GM12875 (cell line): ENCODE results near the gene TMEM272.

ENCODE experiments used
- H3K4me3 ChIP-seq: one replicate; pipeline ENCODE4 v1.5.1; 2011; ENCODE audit warnings: low read depth, low read length, control low read depth
- TF ChIP-seq, protein P1 (sequence below): IDR thresholded peaks from 2 replicates; pipeline ENCODE4 v1.5.1; 2011; ENCODE audit warnings: low read depth, mild to moderate bottlenecking, control low read depth, inconsistent platforms, low read length, moderate library complexity, borderline replicate concordance; ENCODE audit not compliant: insufficient read depth

The TMEM272 gene

DNA sequence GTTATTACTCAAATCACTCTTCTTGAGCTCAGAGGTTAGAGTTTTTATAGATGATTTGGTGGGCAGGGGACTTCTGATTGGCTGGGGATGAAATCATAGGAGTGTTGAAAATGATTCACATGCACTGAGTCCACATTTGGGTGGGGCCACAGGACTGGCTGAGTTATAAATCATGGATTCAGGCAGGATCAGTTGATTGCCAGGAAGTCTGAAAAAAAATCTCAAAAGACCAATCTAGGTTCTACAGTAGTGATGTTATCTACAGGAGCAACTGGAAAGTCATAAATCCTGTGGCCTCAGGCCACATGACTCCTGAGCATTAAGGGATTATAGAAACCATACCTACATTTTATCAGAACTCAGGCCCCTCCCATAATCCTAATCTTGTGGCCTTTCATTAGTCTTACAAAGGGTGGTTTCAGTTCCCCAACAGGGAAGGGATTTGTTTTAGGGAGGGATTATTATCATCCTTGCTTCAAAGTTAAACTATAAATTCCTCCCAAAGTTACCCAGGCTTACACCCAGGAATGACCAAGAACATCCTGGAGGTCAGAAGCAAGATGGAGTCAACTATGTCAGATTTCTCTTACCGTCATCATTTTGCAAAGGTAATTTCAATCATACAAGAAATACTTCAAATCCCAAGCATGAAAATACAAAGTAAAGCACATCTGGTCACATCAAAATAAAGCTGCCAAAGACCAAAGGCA is 11.2 kb upstream of the TMEM272 start:
- no peak overlapping the region for H3K4me3 ChIP-seq
- TF ChIP-seq, protein P1, sequence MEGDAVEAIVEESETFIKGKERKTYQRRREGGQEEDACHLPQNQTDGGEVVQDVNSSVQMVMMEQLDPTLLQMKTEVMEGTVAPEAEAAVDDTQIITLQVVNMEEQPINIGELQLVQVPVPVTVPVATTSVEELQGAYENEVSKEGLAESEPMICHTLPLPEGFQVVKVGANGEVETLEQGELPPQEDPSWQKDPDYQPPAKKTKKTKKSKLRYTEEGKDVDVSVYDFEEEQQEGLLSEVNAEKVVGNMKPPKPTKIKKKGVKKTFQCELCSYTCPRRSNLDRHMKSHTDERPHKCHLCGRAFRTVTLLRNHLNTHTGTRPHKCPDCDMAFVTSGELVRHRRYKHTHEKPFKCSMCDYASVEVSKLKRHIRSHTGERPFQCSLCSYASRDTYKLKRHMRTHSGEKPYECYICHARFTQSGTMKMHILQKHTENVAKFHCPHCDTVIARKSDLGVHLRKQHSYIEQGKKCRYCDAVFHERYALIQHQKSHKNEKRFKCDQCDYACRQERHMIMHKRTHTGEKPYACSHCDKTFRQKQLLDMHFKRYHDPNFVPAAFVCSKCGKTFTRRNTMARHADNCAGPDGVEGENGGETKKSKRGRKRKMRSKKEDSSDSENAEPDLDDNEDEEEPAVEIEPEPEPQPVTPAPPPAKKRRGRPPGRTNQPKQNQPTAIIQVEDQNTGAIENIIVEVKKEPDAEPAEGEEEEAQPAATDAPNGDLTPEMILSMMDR, result no peak

DNA sequence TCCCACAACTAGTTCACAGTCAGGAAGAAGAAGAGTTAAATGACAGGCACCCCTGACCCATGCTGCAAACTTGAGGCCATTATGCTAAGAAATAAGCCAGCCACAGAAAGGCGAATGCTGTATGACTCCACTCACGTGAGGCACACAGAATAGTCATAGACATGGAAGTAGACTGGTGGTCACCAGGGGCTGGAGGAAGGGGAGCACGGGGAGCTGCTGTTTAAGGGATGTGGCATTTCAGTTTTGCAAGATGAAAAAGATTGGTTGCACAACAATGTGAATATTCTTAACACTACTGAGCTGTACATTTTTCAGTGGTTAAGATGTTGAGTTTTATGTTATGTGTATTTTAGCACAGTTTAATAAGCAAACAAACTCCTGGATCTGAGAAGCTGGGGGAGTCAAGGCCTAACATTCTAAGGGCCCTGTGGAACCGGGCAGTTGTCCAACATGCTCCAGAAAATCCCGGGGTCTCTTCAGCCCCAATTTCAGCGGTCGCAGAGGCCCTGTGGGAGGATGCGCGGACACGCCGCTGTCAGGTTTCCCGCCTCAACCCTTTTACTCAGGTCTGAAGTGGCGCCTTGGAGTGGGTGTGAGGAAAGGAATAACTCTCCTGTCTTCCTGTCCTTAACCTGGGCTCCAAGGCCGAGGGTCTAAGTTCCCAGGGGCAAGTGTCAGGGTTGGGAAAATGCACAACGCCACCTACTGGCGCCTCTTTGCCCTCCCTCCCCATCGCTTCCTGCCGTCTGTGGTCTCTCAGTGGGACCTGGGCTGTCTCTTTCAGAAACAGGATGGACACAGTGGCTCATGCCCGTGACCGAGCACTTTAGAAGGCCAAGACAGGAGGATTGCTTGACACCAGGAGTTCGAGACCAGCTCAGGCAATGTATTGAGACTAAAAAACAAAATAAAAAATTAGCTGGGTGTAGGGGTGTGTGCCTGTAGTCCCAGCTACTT is 4.4 kb upstream of the TMEM272 start:
- TF ChIP-seq, protein P1, result peak; percentile 83

DNA sequence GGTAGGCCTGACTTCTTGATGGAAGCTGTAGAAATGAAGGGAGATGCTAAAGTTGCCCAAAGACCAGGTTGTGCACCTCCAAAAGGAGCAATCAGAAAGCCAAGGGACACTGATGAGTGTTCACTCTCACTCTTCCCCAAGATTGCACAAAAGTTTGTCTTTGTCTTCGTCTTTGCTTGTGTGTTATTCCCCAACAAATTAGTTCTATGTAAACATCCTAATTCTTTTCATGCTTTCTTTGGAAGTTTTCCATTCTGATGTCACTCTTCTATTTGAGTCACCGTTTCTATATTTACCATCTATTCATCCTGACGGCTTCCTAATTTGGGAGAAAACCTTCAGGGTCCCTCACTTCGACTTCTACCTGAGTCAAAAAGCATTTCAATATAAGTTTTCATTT is 3.7 kb upstream of the TMEM272 start:
- TF ChIP-seq, protein P1, result no peak
- H3K4me3 ChIP-seq, result no peak overlapping the region

More for the DNA sequence above, 4.4 kb upstream of the TMEM272 start:
- no peak overlapping the region for H3K4me3 ChIP-seq

DNA sequence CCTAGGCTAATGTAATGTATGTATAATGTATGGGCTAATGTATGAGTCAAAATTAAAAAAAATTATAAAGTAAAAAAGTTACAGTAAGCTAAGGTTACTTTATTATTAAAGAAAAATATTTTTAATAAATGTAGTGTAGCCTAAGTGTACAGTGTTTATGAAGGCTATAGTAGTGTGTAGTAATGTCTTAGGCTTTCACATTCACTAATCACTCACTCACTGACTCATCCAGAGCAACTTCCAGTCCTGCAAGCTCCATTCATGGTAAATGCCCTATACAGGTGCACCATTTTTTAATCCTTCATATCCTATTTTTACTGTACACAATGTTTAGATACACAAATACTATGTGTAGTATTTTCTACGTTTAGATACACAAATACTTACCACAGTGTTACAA is 1.8 kb upstream of the TMEM272 start:
- TF ChIP-seq, protein P1, result no peak

DNA sequence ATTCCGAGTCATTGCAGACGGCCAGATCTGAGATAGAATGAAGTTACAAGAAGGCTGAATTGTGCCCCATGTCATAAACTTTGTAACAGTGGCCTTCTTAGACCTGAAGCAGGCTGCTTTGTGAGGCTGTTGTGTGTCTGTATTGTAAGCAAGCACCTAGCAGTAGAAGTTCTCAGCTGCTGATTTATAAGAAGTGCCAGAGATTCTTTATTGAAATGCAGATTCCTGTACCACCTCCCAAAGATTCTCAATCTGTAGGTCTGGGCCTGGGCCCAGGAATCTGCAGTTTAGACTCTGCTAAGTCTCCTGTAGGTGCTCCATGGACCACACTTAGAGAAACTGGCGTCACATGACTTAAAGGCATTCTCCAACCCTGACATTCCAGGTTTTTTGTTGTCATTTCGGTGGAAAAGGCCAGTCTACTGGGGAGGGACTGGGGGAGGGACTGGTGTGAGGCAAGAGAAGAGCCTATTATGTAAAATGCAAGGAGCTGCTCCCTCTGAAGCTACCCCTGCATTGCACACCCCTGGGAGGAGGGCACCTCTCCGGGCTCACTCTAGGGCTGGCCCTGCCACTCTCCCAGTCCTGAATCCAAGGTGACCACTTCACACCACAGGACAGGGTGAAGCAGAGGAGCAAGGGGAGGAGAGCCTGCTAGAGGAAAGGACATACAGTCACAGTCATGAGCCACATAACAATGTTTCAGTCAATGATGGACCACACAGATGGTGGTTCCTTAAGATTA is 769 bp upstream of the TMEM272 start:
- H3K4me3 ChIP-seq, result no peak overlapping the region
- TF ChIP-seq, protein P1, result no peak

More for the DNA sequence above, 1.8 kb upstream of the TMEM272 start:
- no peak overlapping the region for H3K4me3 ChIP-seq

DNA sequence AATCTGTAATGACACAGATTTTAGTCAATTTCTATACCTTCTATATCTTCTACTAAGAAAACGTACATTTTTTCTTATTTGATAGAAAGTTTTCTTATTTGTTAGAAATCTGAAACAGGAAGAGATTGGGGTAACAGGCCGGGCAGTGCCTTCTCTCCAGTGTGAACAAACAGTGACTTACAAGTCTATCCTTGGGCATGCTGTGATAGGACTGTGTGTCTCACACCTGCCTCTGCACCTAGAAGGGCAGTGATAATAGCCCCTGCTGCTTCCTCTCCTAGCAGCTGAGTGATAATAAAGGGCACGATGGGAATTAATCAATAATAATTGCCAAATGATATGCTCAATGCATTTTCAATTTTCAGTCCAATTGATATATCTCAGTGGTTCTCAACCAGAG is 1.4 kb downstream of the TMEM272 start:
- no peak overlapping the region for H3K4me3 ChIP-seq
- TF ChIP-seq, protein P1, result no peak
